HG03469 (cell line): ENCODE data around the gene C1orf159.
"Not testable (repeated sequence)": the region's sequence is repeated elsewhere in the genome, so short reads cannot be mapped to it uniquely, and the experiment has no call there.

Experiments used
- ATAC-seq: cut with Tn5 transposase; IDR thresholded peaks from one replicate; pipeline ENCODE4 v1.9.1; 2021; ENCODE audit warnings: mild to moderate bottlenecking, moderate library complexity, moderate number of reproducible peaks; ENCODE audit not compliant: unreplicated experiment

Gene C1orf159

GRCh38 chr1:1115786-1116700, at the start of gene C1orf159:
TSS of gene C1orf159 (minus strand) at chr1:1116089. CDS start at chr1:1091543, 24,546 bp downstream.
- peak; percentile 87 for ATAC-seq

- no peak for ATAC-seq
Measured at GRCh38 chr1:1165485-1165884, 49.6 kb upstream of the C1orf159 start.

- no peak for ATAC-seq
Measured at GRCh38 chr1:1164701-1165451, 49.0 kb upstream of the C1orf159 start.

- no peak for ATAC-seq
Measured at GRCh38 chr1:1164361-1164700, 48.4 kb upstream of the C1orf159 start.

- no peak for ATAC-seq
Measured at GRCh38 chr1:1163538-1164070, 47.7 kb upstream of the C1orf159 start.

- ATAC-seq, result no peak
Measured at GRCh38 chr1:1162597-1163537, 47.0 kb upstream of the C1orf159 start.

GRCh38 chr1:1161683-1162079, 45.8 kb upstream of the C1orf159 start:
- no peak for ATAC-seq

GRCh38 chr1:1161078-1161682, 45.3 kb upstream of the C1orf159 start:
- ATAC-seq, result no peak

GRCh38 chr1:1160281-1160930, 44.5 kb upstream of the C1orf159 start:
- no peak for ATAC-seq

GRCh38 chr1:1157914-1158710, 42.2 kb upstream of the C1orf159 start:
- ATAC-seq, result no peak

- ATAC-seq, result no peak
Measured at GRCh38 chr1:1157426-1157913, 41.6 kb upstream of the C1orf159 start.

- ATAC-seq, result no peak
Measured at GRCh38 chr1:1157033-1157365, 41.1 kb upstream of the C1orf159 start.

GRCh38 chr1:1156140-1157032, 40.5 kb upstream of the C1orf159 start:
- ATAC-seq, result no peak

- no peak for ATAC-seq
Measured at GRCh38 chr1:1155258-1155657, 39.4 kb upstream of the C1orf159 start.

GRCh38 chr1:1153874-1154273, 38.0 kb upstream of the C1orf159 start:
- ATAC-seq, result no peak

- ATAC-seq, result not testable (repeated sequence)
Measured at GRCh38 chr1:1153215-1153614, 37.3 kb upstream of the C1orf159 start.

- ATAC-seq, result not testable (repeated sequence)
Measured at GRCh38 chr1:1152431-1152830, 36.5 kb upstream of the C1orf159 start.

GRCh38 chr1:1151306-1151705, 35.4 kb upstream of the C1orf159 start:
- ATAC-seq, result no peak
